Endometrium (tissue), 2 donors: Measurements from ENCODE around the gene BRINP2.

Experiments used
- FAIRE-seq: peaks from 2 replicates; lab custom pipeline; 2012; peaks lifted over from hg19 to GRCh38; lab: Jason Lieb, UNC
- donor health status: control.
- donor health status: control.

BRINP2 gene, protein sequence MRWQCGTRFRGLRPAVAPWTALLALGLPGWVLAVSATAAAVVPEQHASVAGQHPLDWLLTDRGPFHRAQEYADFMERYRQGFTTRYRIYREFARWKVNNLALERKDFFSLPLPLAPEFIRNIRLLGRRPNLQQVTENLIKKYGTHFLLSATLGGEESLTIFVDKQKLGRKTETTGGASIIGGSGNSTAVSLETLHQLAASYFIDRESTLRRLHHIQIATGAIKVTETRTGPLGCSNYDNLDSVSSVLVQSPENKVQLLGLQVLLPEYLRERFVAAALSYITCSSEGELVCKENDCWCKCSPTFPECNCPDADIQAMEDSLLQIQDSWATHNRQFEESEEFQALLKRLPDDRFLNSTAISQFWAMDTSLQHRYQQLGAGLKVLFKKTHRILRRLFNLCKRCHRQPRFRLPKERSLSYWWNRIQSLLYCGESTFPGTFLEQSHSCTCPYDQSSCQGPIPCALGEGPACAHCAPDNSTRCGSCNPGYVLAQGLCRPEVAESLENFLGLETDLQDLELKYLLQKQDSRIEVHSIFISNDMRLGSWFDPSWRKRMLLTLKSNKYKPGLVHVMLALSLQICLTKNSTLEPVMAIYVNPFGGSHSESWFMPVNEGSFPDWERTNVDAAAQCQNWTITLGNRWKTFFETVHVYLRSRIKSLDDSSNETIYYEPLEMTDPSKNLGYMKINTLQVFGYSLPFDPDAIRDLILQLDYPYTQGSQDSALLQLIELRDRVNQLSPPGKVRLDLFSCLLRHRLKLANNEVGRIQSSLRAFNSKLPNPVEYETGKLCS

DNA sequence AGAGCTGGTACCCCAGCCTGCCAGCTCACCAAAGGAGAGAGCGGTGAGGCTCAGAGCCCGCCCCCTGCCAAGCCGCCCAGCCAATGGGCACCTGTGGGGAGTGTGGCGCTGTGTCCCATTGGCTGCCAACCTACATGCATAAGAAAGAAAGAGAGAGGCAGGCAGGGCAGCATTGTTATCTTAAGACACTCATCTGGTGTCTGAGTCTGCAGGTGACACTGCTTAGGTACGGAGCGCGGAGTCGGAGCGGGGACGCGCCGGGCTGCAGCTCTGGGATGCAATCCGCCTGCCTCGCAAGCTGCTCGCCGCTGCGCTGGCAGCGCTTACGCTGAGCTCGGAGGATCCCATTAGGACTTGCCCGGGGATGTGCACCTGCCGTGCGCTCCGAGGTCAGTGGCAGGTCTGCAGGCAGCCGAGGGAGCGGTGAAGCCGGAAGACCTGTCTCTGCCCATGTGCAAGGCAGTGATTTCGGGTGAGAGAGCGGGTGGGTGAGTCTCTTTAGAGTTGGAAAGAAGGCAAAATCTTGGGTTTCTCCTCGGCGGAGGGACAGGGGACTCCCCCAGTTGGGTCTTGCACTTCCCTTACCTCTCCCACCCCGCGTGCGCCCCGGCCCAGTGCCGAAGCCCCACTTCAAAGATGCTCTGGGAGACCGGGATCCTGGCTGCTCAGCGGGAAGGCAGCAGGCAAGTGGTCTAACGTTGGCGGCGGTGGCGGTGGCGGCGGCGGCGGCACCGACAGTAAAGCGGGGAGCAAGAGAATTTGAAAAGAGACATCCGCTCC lies at the start of gene BRINP2:
Gene BRINP2 (plus strand): TSS at position 203 of the 780 bp plus-strand sequence. CDS start 58,919 bp downstream, outside the sequence.
- no peak for FAIRE-seq

DNA sequence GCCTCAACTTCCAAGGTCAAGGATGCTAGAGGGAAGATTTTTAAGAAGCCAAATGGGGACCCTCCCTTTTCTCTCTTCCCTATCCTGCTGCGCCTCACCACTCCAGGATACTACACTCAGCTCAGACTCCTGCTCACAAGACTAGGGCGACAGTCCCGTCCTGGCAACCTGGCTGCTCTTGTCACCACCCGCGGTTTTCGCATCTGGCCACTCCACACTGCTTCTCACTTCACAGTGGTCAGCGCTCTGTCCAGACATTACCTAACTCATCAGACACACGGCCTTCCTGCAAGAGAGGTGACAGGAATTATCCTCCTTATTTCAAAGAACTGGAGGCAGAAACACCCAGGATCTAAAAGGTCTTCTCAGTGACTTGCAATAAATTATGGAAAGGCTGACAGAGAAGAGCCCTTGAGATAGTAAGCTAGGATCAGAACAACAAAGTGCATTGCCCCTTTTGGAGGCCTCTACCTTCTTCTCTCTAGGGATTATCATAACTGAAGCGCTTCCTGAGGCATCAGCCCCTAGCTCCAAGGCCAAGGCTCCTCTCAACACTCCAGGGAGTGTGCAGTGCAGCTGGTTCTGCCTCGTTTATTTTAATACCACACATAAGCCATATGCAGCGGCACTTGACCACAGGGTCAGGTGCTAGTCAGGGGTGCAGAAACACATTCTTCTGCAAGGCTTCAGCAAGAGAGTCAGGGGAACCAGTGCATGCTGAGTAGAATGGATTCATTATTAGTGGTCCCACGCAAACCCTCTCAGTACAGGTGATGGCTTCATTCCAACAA lies 48.1 kb upstream of the BRINP2 start:
- FAIRE-seq: no peak

DNA sequence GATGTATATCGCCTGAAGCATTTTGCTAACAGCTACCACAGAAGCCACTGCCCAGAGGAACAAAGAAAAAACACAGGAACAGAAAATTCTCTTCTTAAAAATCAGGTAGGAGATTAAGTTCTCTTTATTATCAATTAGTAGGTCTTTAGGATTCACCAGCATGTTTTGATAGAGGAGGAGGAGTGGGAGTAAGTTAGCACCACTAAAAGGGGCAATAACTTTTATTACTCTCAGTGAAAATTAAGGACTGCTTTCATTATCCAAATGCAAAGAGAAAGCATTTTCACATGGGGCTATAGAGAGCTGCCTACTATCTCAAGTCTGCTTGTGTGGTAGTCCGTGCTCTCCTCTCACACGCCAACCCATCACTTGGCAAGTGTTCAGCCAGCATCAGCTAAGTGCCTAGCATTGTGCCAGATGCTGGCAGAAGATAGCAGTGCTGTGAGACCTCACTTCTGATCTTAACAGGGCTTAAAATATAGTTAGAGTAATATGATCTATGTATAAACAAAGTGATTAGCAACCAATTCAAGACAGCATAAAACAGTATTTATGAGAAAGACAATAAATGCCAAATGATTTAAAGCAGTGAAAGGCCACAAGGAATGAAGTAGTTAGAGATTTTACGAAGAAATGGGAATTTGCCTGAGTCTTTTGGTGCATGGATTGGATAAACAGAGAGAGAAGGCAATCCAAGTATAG lies 46.0 kb upstream of the BRINP2 start:
- FAIRE-seq: no peak

DNA sequence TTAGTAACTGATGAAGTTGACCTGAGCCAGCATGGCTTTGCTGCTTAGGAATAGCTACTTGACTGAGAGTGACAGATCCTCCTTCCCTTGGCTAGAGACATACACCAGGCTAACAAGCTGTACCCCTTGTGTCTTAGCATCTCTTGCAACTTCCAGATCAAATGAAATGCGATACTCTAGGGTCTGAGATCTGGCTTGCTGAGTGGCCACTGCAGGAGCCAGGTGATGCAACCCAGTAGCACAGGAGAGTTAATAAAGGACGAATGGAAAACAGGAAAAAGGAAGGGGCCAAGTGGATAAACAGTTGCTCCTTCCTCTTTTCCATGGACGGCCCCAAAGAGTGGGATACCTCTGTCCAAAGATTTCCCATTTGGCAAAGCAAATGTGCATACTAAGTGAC lies 44.5 kb upstream of the BRINP2 start:
- FAIRE-seq: no peak

DNA sequence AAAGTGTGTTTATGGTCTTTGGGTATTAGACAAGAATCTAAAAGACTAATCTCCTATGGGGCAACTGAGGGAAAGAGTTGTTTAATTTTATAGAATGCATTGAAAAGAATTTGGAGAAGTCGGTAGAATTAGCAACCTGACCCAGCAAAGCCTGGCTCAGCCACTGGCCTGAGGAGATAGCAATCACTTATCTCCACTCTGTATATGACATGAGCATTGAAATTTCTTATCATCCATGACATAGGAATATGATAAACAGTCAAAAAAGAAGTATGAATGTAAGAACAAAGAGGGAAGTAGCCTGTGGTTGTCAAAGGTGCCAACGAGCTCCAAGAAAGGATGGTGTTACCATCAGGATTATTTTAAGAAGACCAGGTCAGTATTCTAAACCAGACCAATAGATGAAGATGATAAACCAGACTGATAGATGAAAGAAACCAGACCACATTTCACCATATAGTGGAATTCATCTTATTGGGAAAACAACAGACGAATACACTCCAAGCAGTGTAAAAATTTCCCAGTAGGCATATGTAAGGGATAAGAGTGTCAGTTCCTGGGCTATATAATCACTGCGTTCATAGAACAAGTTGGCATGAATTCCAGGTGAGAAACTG lies 42.0 kb upstream of the BRINP2 start:
- FAIRE-seq: no peak

DNA sequence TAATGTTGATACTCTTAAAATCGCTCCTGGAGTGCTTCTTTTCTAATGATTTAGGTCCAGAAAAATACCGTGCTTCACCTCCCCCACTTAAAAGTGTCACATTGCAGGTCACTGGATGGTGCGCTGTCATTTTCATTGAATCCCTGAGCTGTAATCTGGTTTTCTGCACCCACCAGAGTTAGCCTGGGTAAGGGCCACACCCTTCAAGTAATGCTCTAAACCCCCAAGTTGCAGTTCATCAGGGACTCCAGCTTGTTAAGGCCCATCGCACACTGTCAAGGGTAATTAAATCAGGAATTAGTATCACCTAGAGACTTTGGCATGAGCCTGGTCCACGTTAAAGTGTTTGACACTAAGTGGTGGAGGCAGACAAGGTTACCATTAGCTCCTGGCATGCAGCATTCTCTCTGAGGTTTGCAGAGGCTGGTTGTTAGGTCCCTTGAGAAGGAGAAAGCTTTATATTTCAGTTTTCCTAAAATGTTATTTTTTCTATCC lies 40.3 kb upstream of the BRINP2 start:
- no peak for FAIRE-seq

DNA sequence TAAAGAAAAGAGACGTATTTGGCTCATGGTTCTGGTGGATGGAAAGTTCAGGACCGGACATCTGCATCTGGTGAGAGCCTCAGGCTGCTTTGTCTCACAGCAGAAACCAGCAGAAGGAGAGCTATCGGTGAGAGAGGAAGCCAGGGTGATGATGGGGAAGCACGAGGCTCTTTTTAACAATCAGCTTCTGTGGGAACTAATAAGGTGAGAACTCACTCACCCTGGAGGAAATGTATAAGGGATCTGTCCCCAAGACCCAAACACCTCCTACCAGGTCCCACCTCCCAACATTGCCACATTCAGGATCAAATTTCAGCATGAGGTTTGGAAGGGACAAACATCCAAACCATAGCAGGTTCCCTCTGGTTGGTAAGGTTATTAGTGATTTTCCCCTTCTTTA lies 39.0 kb upstream of the BRINP2 start:
- FAIRE-seq: no peak

DNA sequence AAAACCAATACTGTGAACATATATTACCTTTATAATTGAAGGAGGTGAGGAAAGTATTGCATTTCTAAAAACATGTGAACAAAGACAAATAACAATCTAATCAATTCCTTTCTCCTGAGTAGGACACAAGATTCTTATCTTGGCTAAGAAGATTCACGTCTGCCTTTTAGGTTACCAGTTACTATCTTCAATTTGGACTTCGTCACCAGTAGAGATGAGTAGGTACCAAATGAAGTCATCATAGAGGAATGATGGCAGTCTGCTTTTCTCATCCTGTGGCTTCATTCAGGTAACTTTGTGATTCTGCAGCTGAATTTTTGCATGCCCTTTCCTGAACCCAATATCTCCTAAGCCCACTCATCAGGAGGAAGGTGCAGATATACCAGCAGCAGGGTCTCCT lies 38.6 kb upstream of the BRINP2 start:
- no peak for FAIRE-seq

DNA sequence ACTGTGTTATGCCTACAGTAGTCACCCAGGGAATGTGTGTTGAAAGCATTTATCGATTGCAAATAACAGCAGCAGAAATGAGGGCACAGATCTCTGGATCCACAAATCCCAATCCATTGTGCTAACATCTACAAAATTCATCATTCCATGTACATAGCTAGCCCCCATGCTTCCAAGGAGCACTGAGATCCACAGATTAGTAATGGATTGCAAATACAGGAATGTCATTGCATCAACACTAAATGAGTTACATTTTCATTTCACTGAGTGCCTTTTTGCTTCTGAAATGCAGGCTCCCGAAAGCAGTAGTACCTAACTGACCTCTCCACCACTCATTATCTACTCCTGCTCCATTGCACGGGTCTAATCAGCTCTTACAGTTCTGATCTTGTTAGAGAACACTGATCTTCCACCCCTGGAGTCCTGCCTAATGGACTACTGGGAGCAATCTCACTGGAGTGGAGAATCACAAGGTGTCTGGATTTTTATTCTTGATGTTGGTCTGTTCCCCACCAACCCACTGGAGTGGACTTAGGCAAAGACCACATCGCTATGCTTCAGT lies 36.7 kb upstream of the BRINP2 start:
- FAIRE-seq: no peak

DNA sequence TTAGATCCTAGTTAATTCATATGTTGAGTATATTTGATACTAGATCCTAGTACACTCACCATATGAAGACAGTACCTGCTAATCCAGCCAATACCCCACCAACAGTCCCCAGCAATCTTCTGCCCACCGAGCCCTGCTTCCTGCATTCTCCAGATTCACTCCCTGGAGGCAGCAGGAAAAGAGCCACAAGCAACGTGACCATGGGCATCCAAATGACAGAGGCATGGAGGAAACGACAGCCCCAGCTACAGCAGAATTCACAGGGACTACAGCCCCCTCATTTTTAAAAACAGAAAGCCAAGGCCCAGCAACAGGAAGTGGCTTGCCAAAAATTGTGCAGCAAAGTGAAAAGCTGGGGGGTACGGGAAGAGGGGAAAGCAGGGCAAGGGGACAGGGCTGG lies 35.5 kb upstream of the BRINP2 start:
- FAIRE-seq: no peak

DNA sequence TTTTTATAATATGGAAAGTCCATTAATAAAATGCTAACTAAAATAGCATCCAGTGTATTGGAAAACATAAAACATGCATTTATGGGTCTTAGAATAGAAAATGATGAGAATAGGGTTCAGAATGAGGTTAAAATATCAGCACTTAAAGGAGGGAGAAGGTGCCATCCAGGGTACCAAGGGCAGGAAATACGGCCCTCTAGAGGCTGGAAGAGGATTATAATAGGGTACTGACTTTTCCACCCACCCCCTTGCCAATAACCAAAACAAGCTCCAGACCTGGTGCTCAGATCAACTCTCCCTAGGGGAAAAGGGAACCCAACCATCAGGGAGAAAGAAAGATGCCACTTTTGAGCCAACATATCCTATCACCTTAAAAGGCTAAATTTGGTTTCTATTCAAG lies 32.9 kb upstream of the BRINP2 start:
- FAIRE-seq: no peak

DNA sequence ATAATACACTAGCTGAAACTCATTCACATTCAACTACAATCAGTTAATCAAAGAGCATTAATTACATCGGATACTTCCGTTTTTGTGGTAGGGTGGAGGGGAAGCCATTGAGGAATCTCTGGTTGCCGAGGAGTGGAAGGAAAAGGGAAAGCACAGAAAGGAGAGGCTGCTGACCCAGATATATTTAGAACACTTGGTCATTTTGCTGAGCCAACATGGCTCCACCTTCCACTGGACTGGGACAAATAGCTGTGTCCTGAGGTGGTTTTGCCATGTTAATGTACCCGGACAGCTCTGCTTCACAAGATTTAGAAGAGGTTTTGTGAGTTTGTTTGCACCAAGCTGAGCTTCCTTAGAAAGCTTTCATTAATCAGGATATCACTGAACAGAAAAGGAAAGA lies 32.4 kb upstream of the BRINP2 start:
- FAIRE-seq: no peak

DNA sequence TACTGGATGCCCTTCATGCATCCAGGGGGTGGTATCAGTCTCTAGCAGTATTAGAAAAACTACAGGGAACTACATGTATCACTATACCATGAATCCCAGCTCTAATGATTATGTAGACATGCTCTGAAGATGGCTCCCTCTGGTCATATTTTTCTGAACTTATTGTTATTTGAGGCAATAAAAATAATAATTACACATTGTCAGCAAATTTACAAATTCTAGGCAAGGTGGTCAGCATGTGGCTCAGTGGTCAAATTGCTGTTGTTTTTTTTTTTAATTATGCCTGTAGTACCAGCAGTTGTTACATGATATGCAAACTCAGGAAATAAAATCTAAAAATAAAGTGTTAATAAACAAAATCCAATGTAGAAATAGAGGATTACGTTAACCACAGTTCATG lies 28.7 kb upstream of the BRINP2 start:
- FAIRE-seq: no peak

DNA sequence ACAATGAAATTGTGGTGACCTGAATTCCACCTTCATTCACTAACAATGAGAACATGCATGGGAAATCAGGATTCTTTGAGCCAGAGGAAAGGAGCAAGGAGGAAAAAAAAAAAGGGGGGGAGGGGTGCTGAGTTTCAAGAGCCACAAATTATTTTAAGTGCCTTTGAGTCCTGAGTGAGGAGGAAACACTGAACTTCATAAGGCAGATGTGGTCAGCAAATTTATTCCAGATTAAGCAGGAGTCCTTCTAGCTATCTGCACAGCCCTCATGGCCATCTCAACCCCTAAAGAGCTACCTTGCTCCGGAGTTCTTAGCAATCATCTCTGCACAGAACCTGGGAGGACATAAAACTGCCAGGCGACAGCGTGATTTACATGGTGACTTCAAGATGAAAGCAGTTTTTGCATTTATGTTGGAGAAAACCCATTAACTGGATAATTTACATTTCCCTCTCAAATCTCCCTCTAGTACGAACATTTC lies 27.9 kb upstream of the BRINP2 start:
- FAIRE-seq: no peak

DNA sequence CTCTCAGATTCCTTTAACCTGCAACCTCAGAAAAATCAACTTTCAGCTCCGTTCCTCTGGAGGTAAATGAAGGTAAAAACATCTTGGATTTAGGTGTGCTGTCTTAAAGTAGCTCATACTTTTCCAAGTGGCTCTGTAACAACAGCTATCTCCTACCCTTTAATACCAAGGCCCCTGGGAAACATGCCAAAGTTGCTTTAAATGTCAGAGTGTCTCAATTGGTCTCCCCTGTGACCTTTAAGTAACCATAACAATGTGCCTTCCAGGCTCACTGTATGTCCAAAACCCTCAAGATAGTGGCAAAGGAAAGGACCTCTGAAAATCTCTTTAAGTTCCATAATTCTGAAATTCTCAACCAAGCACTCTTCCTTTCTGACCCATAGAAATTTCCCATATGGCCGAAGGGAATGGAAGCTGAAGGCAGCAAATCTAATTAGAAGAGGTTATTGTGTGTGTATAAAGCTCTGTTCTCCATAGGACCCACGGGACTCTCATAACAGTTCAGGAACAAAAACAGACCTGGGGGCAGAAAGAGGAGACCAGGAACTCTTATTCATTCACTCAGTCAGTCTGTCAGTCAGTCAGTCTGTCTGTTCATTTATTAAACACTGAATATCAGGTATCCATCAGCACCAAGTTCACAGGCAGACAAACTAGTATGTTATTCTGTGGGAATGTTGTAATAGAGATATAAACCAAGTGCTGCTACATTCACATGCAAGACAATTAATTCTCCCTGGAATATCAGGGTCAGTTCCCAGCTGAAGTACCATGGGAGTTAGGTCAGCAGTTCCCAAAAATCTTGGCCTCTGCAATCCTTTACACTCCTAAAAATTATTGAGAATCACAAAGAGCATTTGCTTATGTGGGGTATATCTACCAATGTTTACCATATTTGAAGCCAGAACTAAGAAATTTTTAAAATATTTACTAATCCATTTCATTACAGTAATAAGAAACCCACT lies 25.4 kb upstream of the BRINP2 start:
- no peak for FAIRE-seq

DNA sequence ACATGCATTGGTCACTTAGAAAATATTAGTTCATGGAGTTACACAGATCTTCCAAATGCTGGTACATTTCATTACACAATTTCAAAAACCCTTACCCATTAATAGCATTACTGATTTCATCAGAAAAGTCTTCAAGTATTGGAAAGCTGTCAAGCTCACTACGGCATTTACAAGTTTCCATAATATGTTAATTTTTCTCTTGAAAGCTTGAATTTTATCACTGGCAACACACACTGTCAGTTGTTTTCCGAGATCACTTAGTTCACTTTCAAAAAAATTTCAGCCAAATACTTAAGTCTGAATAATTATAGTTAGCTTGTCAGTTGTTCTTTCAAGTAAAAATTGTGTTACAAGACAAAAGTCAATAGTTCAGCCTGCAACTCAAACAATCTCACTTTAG lies 24.3 kb upstream of the BRINP2 start:
- no peak for FAIRE-seq

DNA sequence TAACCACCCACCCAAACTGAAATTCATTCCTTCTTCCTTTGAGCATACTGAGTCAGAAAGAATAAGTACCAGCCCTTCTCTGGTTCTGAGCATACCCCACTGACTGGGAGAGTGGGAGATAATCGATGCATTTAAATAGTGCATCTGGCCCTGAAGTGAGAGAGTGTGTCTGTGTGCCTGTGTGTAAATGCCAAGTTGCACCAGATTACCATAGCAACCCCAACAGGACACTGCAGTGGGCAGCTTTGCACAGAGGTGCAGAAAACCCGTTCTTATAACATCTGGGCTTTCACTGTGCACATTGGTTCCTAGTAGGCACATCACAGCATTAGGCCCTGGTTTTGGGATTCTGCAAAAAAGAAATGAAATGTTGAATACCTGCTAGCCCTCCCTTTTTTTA lies 8.5 kb upstream of the BRINP2 start:
- FAIRE-seq: no peak

DNA sequence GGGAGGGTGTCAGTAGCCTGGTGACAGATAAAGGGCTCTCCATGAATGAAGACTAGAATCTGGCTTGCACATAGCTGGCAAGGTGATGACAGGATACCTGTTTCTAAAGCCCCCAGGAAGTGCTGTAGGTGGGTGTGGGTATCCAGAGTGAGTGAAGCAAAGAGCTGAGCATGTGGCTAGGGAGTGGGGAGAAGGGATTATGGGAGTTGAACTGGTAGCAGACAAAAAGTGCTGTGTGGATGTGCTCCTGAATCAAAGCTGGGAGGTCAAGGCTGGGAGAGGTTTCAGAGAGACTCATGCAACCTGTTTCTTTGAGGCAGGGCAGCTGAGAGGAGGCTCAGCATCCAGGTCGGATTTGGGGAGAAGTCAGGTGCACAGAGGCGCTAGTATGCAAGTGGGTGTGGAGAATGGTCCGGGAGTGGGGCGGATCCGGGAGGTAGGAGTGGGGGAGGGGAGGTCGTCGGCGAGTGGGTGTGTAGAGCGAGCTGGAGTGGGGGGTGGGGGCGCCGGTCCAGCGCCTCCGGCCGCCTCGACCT lies 6.8 kb upstream of the BRINP2 start:
- no peak for FAIRE-seq
